ENCODE measurements around the gene ANXA6.

ANXA6 gene

DNA sequence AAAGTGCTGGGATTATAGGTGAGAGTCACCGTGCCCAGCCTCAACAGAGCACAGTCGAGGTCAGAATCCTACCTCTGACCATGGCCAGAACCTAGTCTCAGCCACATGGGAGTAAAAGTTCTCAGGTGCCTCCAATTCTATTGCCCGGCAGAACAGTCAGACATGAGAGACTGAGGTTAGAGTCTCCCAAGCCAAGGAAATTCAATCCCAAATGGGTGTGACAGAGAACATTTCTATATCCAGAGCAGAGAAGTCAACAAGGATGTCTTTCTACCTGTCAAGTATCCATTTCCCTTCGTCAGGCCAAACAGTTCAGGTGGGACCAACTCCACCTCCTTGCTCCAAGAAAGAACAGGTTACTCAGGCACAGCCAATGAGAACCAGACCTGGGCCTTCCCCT is 10.5 kb downstream of the ANXA6 start:
- TF ChIP-seq CTCF (IDR thresholded peaks at IDR 0.05; ENCODE audit: low read depth, low read length, missing control alignments) = no peak
- H3K4me3 ChIP-seq (replicated peaks; ENCODE audit: low read depth, low read length) = no peak overlapping the region
- no peak for DNase-seq (ENCODE audit: extremely low read depth, low read depth)

DNA sequence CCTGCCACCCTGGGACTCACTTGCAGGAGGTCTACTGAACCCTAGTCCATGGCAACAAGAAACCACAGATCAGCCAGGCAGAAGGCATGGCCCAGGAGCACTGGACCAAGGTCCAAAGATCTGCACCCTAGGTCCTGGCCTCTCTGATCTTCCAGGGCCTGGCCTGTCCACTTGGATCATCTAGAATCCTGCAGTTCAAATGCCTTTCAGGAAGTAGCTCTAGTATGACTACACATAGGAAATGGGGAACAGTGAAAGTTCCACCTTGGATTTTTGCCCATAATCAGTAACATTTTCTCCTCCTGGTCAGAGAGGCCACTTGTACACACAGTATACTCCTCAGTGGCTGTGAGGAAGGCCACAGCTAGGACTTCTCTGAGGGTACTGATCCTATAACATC is 11.5 kb downstream of the ANXA6 start:
- H3K4me3 ChIP-seq (replicated peaks; ENCODE audit: low read depth, low read length) = no peak overlapping the region
- no peak for DNase-seq (ENCODE audit: extremely low read depth, low read depth)
- no peak for TF ChIP-seq CTCF (IDR thresholded peaks at IDR 0.05; ENCODE audit: low read depth, low read length, missing control alignments)

- no peak for TF ChIP-seq CTCF (IDR thresholded peaks at IDR 0.05; ENCODE audit: low read depth, low read length, missing control alignments)
- DNase-seq (ENCODE audit: extremely low read depth, low read depth) = no peak
- no peak overlapping the region for H3K4me3 ChIP-seq (replicated peaks; ENCODE audit: low read depth, low read length)
Observed at GRCh38 chr5:151144922-151145321, 12.7 kb downstream of the ANXA6 start.

DNA sequence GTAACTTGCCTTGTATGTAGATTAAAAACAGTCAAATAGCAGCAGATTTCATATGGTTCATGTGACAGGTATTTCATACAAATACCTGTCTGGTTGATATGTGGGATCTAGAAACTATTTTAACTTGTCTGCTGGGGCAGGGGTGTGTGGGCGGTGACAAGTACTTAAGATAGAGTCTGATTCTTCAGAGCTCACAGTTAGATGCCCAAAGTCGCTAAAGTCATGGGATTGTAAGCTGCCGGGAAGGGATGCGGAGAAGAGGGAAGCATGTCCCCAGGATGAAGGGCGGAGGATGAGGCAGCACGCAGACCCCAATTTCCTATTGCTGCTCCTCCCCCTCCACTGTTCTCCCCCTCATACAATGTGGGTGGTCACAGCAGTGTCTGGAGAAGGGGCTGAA is 13.3 kb downstream of the ANXA6 start:
- no peak overlapping the region for H3K4me3 ChIP-seq (replicated peaks; ENCODE audit: low read depth, low read length)
- DNase-seq (ENCODE audit: extremely low read depth, low read depth) = no peak
- no peak for TF ChIP-seq CTCF (IDR thresholded peaks at IDR 0.05; ENCODE audit: low read depth, low read length, missing control alignments)

GRCh38 chr5:151143645-151144044 is 13.9 kb downstream of the ANXA6 start:
- no peak overlapping the region for H3K4me3 ChIP-seq (replicated peaks; ENCODE audit: low read depth, low read length)
- no peak for TF ChIP-seq CTCF (IDR thresholded peaks at IDR 0.05; ENCODE audit: low read depth, low read length, missing control alignments)
- DNase-seq (ENCODE audit: extremely low read depth, low read depth) = no peak

GRCh38 chr5:151142933-151143332 is 14.6 kb downstream of the ANXA6 start:
- no peak overlapping the region for H3K4me3 ChIP-seq (replicated peaks; ENCODE audit: low read depth, low read length)
- TF ChIP-seq CTCF (IDR thresholded peaks at IDR 0.05; ENCODE audit: low read depth, low read length, missing control alignments) = no peak
- no peak for DNase-seq (ENCODE audit: extremely low read depth, low read depth)

GRCh38 chr5:151141535-151141934 is 16.0 kb downstream of the ANXA6 start:
- H3K4me3 ChIP-seq (replicated peaks; ENCODE audit: low read depth, low read length) = no peak overlapping the region
- DNase-seq (ENCODE audit: extremely low read depth, low read depth) = no peak
- TF ChIP-seq CTCF (IDR thresholded peaks at IDR 0.05; ENCODE audit: low read depth, low read length, missing control alignments) = no peak
